ENCODE measurements around the gene TMEM253.

- TF ChIP-seq GATA3 (IDR thresholded peaks at IDR 0.05; ENCODE audit: low read depth, low read length): no peak
- TF ChIP-seq GATA2 (IDR thresholded peaks at IDR 0.05; ENCODE audit: low read depth, low read length): no peak
Measured at GRCh38 chr14:21078726-21079125, 22.1 kb upstream of the TMEM253 start.
